D721Med (cell line): ENCODE results near the gene SUFU.

ENCODE experiments used
- DNase-seq: peaks from one replicate; pipeline ENCODE4 v3.0.0; 2011; ENCODE audit warnings: low spot score; ENCODE audit not compliant: insufficient read length
- FAIRE-seq: peaks from 2 replicates; lab custom pipeline; 2011; peaks lifted over from hg19 to GRCh38; lab: Jason Lieb, UNC
- CTCF ChIP-seq: IDR thresholded peaks from 2 replicates; pipeline ENCODE4 v1.5.1; 2012; ENCODE audit warnings: mild to moderate bottlenecking, control low read depth; ENCODE audit not compliant: insufficient read depth; ENCODE audit errors: missing control alignments

Gene SUFU

GRCh38 chr10:102647443-102648268, 143.9 kb downstream of the SUFU start:
- no peak for FAIRE-seq
- no peak for TF ChIP-seq CTCF
- no peak for DNase-seq

GRCh38 chr10:102648269-102648888, 144.6 kb downstream of the SUFU start:
- TF ChIP-seq CTCF = no peak
- FAIRE-seq (no peak), DNase-seq (no peak)

GRCh38 chr10:102648889-102649796, 145.4 kb downstream of the SUFU start:
- DNase-seq (no peak), FAIRE-seq (no peak)
- no peak for TF ChIP-seq CTCF

- TF ChIP-seq CTCF = no peak
- FAIRE-seq (no peak), DNase-seq (no peak)
These were observed 146.3 kb downstream of the SUFU start for GRCh38 chr10:102649797-102650654.

- no peak for TF ChIP-seq CTCF
- no peak for DNase-seq
- no peak for FAIRE-seq
These were observed 147.1 kb downstream of the SUFU start for GRCh38 chr10:102650655-102651454.
